ENCODE results near the gene GPATCH8. TPM values are rescaled to one million over a fixed set of nuclear protein-coding genes. Genes with fewer than 3 reads are reported as not detected.

GPATCH8 gene
- total RNA-seq, 1 experiment from 2014 or later: 51.5 TPM

- H4K8ac ChIP-seq (replicated peaks; ENCODE audit: insufficient read length, low read depth, low read length): no peak overlapping the region
- H3K9ac ChIP-seq (ENCODE audit: extremely low read depth, insufficient read length, low read length): no peak overlapping the region
- DNase-seq: no peak
- no peak overlapping the region for H3K23ac ChIP-seq (ENCODE audit: insufficient read length, low read depth, low read length)
- no peak overlapping the region for H2BK5ac ChIP-seq (ENCODE audit: insufficient read length, low read length)
- H3K56ac ChIP-seq (ENCODE audit: insufficient read length, low read depth, low read length): no peak overlapping the region
- no peaks in the 10 kb centered on the region for H3K79me1 ChIP-seq (ENCODE audit: insufficient read depth, low read depth, low read length, poor library complexity, severe bottlenecking)
- H2BK15ac ChIP-seq (ENCODE audit: low read depth, low read length): no peak overlapping the region
- H3T11ph ChIP-seq (ENCODE audit: low read length): no peak overlapping the region
- H3K79me2 ChIP-seq (ENCODE audit: insufficient read depth, low read length): no peaks in the 10 kb centered on the region
- no peak overlapping the region for H2BK12ac ChIP-seq (ENCODE audit: insufficient read length, low read depth, low read length)
- H3K4ac ChIP-seq (ENCODE audit: low read depth, low read length): no peak overlapping the region
- H3K4me3 Mint-ChIP-seq: no peak overlapping the region
- no peak overlapping the region for H2AFZ ChIP-seq (ENCODE audit: low read length)
- no peak overlapping the region for H4K91ac ChIP-seq (ENCODE audit: insufficient read length, low read depth, low read length)
- no peaks in the 10 kb centered on the region for H3K9me3 ChIP-seq (ENCODE audit: control insufficient read depth, low read depth, low read length)
- H3K9me3 Mint-ChIP-seq: peaks cover 2 to 5% of the 10 kb centered on the region in 2 experiments; a peak in 3 of 5 replicates
- no peak overlapping the region for H3K4me2 ChIP-seq (ENCODE audit: insufficient read depth, insufficient read length, low read length)
- no peak overlapping the region for H3K27ac Mint-ChIP-seq
- TF ChIP-seq, protein P1, sequence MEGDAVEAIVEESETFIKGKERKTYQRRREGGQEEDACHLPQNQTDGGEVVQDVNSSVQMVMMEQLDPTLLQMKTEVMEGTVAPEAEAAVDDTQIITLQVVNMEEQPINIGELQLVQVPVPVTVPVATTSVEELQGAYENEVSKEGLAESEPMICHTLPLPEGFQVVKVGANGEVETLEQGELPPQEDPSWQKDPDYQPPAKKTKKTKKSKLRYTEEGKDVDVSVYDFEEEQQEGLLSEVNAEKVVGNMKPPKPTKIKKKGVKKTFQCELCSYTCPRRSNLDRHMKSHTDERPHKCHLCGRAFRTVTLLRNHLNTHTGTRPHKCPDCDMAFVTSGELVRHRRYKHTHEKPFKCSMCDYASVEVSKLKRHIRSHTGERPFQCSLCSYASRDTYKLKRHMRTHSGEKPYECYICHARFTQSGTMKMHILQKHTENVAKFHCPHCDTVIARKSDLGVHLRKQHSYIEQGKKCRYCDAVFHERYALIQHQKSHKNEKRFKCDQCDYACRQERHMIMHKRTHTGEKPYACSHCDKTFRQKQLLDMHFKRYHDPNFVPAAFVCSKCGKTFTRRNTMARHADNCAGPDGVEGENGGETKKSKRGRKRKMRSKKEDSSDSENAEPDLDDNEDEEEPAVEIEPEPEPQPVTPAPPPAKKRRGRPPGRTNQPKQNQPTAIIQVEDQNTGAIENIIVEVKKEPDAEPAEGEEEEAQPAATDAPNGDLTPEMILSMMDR (conservative IDR thresholded peaks at IDR 0.05): no peak
- no peaks in the 10 kb centered on the region for H4K20me1 ChIP-seq (ENCODE audit: control insufficient read depth, insufficient read depth, insufficient read length)
- WGBS (ENCODE audit: extremely low coverage, insufficient read length, low lambda C conversion rate): no CpG with 5 or more reads among the region's 6 CpGs
- no peak overlapping the region for H2BK20ac ChIP-seq (ENCODE audit: low read depth, low read length, poor library complexity, severe bottlenecking)
- peaks cover 0 to 6% (median 4%) of the 10 kb centered on the region in 3 experiments; a peak in 4 of 7 replicates for H3K36me3 Mint-ChIP-seq (ENCODE audit: insufficient read depth in 1 of 3, low read depth in 3 of 3)
- H2AK5ac ChIP-seq (ENCODE audit: insufficient read length, low read length): no peak overlapping the region
- H3K23me2 ChIP-seq (ENCODE audit: insufficient read length, low read depth, low read length, poor library complexity, severe bottlenecking): no peaks in the 10 kb centered on the region
- peaks cover 11% of the 10 kb centered on the region; the same call in 1 of the 2 replicates for H3K27me3 ChIP-seq (ENCODE audit: insufficient read depth, low read length)
- no peak overlapping the region for H3K18ac ChIP-seq (ENCODE audit: insufficient read length, low read depth, low read length)
- peaks cover 16% of the 10 kb centered on the region; the same call in 1 of the 2 replicates for H3K4me1 ChIP-seq (ENCODE audit: insufficient read depth, low read length)
- no peak overlapping the region for H4K5ac ChIP-seq (ENCODE audit: insufficient read length, low read depth, low read length)
- H3K4me1 Mint-ChIP-seq: peaks cover 59 to 63% of the 10 kb centered on the region in 2 experiments
- no peak overlapping the region for H2BK120ac ChIP-seq (ENCODE audit: low read depth, low read length, poor library complexity, severe bottlenecking)
- H3K14ac ChIP-seq (ENCODE audit: insufficient read depth, low read length): no peak overlapping the region
- H3K27ac ChIP-seq (ENCODE audit: insufficient read length, low read depth, low read length): no peak overlapping the region
- H3K27me3 Mint-ChIP-seq (ENCODE audit: low read depth): peaks cover 78% of the 10 kb centered on the region
These were observed 46.5 kb upstream of the GPATCH8 start for GRCh38 chr17:44549686-44550085.
